ENCODE data around the gene CLNS1A.

Gene CLNS1A, protein sequence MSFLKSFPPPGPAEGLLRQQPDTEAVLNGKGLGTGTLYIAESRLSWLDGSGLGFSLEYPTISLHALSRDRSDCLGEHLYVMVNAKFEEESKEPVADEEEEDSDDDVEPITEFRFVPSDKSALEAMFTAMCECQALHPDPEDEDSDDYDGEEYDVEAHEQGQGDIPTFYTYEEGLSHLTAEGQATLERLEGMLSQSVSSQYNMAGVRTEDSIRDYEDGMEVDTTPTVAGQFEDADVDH

DNA sequence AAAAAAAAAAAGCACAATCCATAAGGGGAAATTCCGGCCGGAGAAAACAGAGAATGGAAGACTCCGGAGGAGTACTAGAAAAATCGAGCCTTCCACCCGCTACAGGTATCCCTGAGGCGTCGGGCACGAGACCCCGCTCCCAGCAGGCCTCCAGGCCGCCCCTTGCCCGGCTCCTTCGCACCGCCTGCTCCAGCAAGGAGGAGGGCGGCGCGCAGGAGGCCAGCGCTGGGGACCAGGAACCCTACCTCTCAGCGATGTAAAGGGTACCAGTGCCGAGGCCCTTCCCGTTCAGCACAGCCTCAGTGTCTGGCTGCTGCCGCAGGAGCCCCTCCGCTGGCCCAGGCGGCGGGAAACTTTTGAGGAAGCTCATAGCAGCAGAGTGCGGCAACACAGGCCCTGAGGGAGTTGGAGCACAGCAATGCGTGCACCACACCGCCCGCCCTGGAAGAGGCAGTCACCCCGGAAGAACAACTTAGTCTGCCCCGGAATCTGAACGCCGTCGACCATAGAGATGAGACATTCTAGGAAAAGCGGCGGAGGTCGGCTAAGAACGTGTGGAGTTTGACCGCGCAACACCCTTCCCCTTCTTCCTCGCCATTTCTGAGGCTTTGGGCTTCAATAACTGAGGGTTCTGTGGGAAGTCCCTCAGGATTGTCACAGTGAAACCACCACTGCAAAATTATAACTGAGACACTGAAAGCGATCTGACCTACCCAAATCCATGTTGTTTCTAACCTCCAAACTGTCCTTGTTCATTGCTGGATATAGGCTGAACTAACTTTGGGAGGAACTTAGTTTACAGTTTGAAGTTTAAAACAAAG is at the start of gene CLNS1A:
Gene CLNS1A, minus strand, starts transcription at position 450 of the 821 bp plus-strand sequence. Its CDS starts 80 bp downstream, at position 370.
- peak; percentile 98 for DNase-seq

- no peak for DNase-seq
Observed at GRCh38 chr11:77687088-77687487, 49.5 kb upstream of the CLNS1A start.

DNA sequence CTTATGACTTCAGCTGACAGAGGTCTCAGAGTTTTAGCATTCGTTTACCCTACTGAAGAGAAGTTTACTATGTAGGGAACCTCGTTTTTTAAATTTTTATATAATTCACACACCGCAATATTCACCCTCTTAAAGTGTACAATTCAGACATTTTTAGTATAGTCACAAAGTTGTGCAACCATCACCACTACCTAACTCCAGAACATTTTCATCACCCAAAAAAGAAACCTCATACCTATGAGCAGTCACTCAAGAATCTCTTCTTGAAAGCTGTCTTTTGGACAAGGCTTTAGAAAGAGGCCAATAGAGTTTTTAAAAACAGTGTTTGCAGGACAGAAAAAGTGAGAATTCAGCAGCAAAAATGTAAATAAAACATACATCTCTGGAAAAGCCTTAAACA is 39.5 kb upstream of the CLNS1A start:
- no peak for DNase-seq

DNA sequence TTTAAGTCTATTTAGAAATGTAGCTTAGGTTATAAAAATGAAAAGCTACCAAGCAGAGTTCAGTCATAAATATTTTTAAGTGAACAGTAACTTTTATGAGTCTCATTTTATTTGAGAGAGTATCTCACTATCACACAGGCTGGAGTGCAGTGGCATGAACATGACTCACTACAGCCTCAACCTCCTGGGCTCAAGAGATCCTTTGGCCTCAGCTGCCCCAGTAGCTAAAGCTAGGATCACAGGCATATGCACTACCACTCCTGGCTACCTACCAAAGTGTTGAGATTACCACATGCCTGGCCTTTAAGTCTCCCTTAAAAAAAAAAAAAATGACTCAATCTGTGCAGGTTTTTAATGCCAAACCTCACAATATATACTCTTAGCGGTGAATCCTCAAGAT is 34.7 kb upstream of the CLNS1A start:
- no peak for DNase-seq

GRCh38 chr11:77669848-77670511 is 32.4 kb upstream of the CLNS1A start:
- DNase-seq, result no peak

DNA sequence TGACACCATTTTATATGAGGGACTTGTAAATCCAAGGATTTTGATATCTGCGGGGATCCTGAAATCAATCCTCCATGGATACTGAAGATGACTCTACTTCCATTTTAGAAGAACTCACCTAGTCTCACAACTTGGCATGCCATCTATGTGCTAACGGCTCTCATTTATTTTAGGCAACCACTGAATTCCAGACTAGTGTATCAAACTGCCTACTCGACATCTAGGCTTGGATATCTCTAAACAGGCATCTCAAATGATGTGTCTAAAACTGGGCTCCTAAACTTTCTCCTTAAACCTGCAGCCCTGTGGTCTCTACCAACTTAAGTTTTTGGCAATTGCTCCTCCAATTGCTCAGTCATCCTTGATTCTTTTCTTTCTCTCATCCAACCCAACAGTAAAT is 31.2 kb upstream of the CLNS1A start:
- no peak for DNase-seq

DNA sequence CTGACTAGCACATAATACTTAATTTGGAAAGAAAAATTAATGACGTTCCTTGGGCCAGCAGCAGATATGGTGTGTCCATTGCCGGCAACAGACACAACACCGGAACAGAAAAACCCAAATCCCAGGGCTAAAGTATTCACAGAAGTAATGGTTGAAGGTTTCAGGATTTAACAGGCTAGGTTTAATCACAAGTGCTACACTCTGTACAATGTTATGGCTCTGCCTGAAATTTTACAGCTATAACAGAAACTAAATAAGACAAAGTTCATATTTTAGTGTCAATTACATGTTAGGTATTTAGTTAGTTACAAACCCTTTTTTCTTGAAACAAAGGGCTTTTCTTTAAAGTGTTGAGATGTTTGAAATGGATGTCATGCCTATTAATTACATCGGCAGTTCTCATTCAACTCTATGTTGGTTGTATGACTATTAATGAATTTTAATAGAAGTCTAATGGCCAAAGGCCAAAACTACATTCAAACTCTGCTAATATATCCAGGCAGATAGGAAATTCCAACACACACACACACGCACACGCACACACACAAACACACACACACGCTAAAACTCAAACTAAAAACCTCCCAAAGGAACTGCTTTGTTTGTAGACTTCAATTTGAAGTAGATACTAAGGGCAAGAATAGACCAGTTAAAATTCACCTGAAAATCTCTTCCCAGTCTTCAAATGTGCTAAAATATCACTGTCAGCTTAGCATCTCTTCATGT is 27.8 kb upstream of the CLNS1A start:
- DNase-seq, result no peak

- no peak for DNase-seq
Observed at GRCh38 chr11:77661670-77662069, 24.1 kb upstream of the CLNS1A start.

- no peak for DNase-seq
Observed at GRCh38 chr11:77660947-77661346, 23.4 kb upstream of the CLNS1A start.

- DNase-seq, result peak; percentile 24
Observed at GRCh38 chr11:77658213-77659013, 20.8 kb upstream of the CLNS1A start.

GRCh38 chr11:77656362-77656761 is 18.8 kb upstream of the CLNS1A start:
- no peak for DNase-seq

DNA sequence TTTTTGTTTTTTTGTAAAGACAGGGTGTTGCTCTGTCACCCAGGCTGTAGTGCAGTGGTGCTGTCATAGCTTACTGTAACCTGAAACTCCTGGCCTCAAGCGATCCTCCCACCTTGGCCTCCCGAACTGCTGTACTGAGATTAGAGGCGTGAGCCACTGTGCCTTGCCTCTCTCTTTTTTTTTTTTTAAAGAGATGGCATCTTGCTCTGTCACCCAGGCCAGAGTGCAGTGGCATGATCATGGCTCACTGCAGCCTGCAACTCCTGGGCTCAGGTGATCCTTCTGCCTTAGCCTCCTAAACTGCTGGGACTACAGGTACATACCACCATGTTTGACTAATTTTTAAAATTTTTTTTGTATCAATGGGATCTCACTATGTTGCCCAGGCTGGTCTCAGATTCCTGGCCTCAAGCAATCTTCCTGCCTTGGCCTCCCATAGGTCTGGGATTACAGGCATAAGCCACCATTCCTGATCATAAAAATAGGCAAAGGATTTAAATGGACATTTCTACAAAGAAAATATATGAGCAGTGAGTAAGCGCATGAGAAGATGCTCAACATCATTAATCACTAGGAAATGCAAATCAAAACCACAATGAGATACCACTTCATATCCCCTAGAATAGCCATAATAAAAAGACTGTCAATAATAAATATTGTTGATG is 17.3 kb upstream of the CLNS1A start:
- no peak for DNase-seq

- DNase-seq, result no peak
Observed at GRCh38 chr11:77650123-77650522, 12.5 kb upstream of the CLNS1A start.

DNA sequence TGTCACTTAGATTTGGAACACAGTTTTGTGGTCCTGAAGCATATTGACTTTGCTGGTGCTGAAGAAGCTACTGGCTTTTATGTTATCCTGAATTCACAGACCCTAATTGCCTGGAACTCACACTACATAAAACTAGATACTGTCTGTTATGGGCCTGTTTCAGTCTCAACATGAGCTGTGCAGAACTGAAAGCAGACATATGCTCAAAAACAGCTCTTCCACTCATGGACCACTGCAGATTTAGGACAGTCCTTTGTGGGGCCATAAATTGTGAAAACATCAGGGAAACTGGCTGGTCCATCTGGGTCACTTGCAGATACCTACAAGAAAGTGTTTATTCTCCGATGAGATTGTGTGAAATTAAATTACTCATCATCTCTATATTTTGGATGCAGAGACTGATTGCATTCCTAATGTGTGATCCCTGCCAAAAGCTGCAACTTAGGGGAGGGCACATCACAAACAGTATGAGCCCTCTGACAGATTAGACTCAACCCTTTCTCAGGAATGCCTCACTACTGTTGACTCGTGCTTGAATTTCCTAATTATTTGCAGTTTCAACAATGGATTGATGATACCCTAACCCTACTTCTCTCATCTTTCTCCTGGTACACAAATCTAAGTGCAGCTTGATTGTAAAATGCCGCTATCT is 10.2 kb upstream of the CLNS1A start:
- DNase-seq, result no peak

DNA sequence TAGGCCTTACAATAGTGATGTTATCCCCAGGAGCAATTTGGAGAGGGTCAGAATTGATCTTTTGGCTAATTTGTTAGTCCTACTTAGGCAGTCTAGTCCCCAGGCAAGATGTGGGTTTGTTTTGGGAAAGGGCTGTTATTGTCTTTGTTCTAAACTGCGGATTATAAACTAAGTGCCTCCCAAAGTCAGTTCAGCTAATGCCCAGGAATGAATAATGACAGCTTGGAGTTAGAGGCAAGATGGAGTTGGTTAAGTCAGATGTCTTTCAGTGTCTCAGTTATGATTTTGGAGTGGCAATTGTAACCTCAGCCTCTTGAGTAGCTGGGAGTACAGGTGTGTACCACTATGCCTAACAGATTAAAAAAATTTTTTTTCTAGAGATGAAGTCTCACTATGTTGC is 7.3 kb upstream of the CLNS1A start:
- DNase-seq, result no peak

GRCh38 chr11:77642228-77642627 is 4.6 kb upstream of the CLNS1A start:
- no peak for DNase-seq

- peak; percentile 69 for DNase-seq
Observed at GRCh38 chr11:77636731-77637344, 756 bp downstream of the CLNS1A start.

DNA sequence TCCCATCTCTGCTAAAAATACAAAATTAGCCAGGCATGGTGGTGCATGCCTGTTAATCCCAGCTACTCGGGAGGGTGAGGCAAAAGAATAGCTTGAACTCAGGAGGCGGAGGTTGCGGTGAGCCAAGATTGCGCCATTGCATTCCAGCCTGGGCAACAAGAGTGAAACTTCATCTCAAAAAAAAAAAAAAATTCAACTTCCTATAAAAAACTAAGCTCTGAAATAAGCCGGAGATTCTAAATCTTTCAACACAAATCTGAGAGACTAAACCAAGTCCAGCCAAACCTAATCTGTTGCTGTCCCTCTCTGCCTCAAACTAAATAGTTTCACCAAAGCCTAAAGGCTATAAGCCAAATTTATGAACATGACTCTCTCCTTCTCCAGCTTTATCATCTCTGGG is 3.7 kb downstream of the CLNS1A start:
- peak; percentile 27 for DNase-seq

GRCh38 chr11:77630157-77630710 is 7.4 kb downstream of the CLNS1A start:
- DNase-seq, result no peak

- peak; percentile 74 for DNase-seq
Observed at GRCh38 chr11:77619576-77620198, 17.9 kb downstream of the CLNS1A start.

All from hematopoietic multipotent progenitor cell treated with erythropoietin and hydrocortisone succinate and interleukin-3 and kit ligand, for 4 days (in vitro differentiated cells).